Measurements from ENCODE around the gene PDPK1. TPM values are rescaled to one million over a fixed set of nuclear protein-coding genes. Genes with fewer than 3 reads are reported as not detected.
A peak's percentile ranks its signal among the peaks of the same experiment; 100 is the strongest.

Gene PDPK1
- total RNA-seq, 3 donors from 2014 or later (not counting 1 experiment from before 2014, with no cell fraction given) = 63.1 to 80.7 (median 73.5) TPM

DNA sequence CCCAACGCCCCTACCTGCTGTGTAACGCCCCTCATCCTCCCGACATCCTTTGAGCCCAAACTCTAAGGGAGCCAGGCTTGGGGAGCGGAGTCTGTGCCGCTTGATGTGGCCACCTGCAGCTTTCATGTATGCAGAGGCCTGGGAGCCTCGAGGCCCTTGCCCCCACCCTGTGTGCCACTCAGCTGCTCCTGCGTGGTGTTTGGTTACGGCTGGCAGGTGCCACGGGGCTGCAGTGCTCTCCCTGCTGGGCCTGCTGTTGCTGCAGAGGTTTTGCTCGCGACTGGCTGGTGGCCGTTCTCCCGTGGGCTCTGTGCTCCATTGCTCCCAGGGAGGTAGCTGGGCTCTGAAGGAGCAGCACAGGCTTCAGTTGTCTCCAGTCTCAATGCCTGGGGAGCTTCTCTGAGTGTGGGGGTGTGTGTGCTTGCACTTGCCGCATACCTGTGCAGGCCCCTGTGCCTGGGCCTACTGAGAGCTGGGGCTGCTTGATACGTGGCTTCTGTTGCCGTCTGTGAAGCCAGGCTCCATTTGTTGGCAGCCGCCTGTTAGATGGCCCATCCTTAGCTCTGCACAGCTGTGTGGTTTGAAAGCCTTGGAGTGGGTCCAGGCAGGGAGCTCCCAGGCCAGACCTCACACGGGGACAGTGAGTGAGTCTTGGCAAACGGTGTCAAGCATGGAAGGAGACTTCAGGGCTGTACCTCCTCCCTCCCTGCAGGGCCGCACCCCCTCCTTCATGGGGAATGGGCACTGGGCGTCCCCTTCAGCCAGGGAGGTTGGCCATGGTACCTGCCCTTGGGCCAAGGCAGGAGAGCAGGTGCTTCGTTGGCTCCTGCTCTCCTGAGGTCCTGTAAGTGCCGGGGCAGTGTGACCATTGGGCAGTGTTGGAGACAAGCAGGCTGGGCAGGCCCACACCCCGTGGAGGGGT is 47.2 kb downstream of the PDPK1 start:
- Histone ChIP-seq H3K4me1 (ENCODE audit: control insufficient read depth, insufficient read depth, low read length) (no peaks in the 10 kb centered on the region), H3K27me3 (ENCODE audit: control insufficient read depth, insufficient read depth, low read length) (no peaks in the 10 kb centered on the region), H3K36me3 (ENCODE audit: control insufficient read depth, insufficient read depth, low read length) (peaks cover 45% of the 10 kb centered on the region), H3K27ac (ENCODE audit: low read length) (no peak overlapping the region), H3K9me3 (ENCODE audit: control insufficient read depth, insufficient read depth, low read length) (no peaks in the 10 kb centered on the region), H3K4me3 (ENCODE audit: low read length) (no peak overlapping the region)
- Mint-ChIP-seq H3K27ac (no peak overlapping the region), H3K27me3 (ENCODE audit: low read depth in 2 of 2) (no peaks in the 10 kb centered on the region), H3K4me1 (no peaks in the 10 kb centered on the region), H3K9me3 (no peaks in the 10 kb centered on the region), H3K4me3 (no peak overlapping the region), H3K36me3 (peaks cover 11% of the 10 kb centered on the region)
- DNase-seq (no peak), ATAC-seq (no peak)
- WGBS (ENCODE audit: insufficient coverage) = 95% methylated on average over 23 of the region's 24 CpGs
- intact Hi-C loops (cut with micrococcal nuclease) = no loop called here
- TF ChIP-seq CTCF (IDR thresholded peaks at IDR 0.05) = no peak

GRCh38 chr16:2585651-2586081 is 47.8 kb downstream of the PDPK1 start:
- no peak for TF ChIP-seq CTCF (IDR thresholded peaks at IDR 0.05)
- Mint-ChIP-seq H3K27me3 (ENCODE audit: low read depth in 2 of 2) (no peaks in the 10 kb centered on the region), H3K4me1 (peaks cover 0 to 4% of the 10 kb centered on the region in 2 donors), H3K9me3 (no peaks in the 10 kb centered on the region), H3K36me3 (peaks cover 11% of the 10 kb centered on the region), H3K4me3 (no peak overlapping the region), H3K27ac (no peak overlapping the region)
- H3K27me3 ChIP-seq (ENCODE audit: control insufficient read depth, insufficient read depth, low read length) = no peaks in the 10 kb centered on the region
- H3K36me3 ChIP-seq (ENCODE audit: control insufficient read depth, insufficient read depth, low read length) = peaks cover 50% of the 10 kb centered on the region
- no peaks in the 10 kb centered on the region for H3K4me1 ChIP-seq (ENCODE audit: control insufficient read depth, insufficient read depth, low read length)
- H3K9me3 ChIP-seq (ENCODE audit: control insufficient read depth, insufficient read depth, low read length) = no peaks in the 10 kb centered on the region
- no peak overlapping the region for H3K4me3 ChIP-seq (ENCODE audit: low read length)
- intact Hi-C loops (cut with micrococcal nuclease) = no loop called here
- DNase-seq (no peak), ATAC-seq (no peak)
- H3K27ac ChIP-seq (ENCODE audit: low read length) = no peak overlapping the region
- WGBS (ENCODE audit: insufficient coverage) = 97% methylated on average over 25 of the region's 25 CpGs

- H3K4me3 Mint-ChIP-seq = no peak overlapping the region
- 88% methylated on average over 12 of the region's 12 CpGs for WGBS (ENCODE audit: insufficient coverage)
- peaks cover 0 to 4% of the 10 kb centered on the region in 2 donors for H3K4me1 Mint-ChIP-seq
- TF ChIP-seq CTCF (IDR thresholded peaks at IDR 0.05) = no peak
- intact Hi-C loops (cut with micrococcal nuclease) = no loop called here
- DNase-seq (peak in 1 of 2 donors; percentile 22), ATAC-seq (peak in 1 of 3 donors; percentile 33)
- H3K27me3 ChIP-seq (ENCODE audit: control insufficient read depth, insufficient read depth, low read length) = no peaks in the 10 kb centered on the region
- no peaks in the 10 kb centered on the region for H3K9me3 Mint-ChIP-seq
- H3K36me3 Mint-ChIP-seq = peaks cover 11% of the 10 kb centered on the region
- no peak overlapping the region for H3K27ac ChIP-seq (ENCODE audit: low read length)
- H3K27ac Mint-ChIP-seq = no peak overlapping the region
- no peaks in the 10 kb centered on the region for H3K9me3 ChIP-seq (ENCODE audit: control insufficient read depth, insufficient read depth, low read length)
- H3K27me3 Mint-ChIP-seq (ENCODE audit: low read depth in 2 of 2) = no peaks in the 10 kb centered on the region
- peaks cover 52% of the 10 kb centered on the region for H3K36me3 ChIP-seq (ENCODE audit: control insufficient read depth, insufficient read depth, low read length)
- no peaks in the 10 kb centered on the region for H3K4me1 ChIP-seq (ENCODE audit: control insufficient read depth, insufficient read depth, low read length)
- no peak overlapping the region for H3K4me3 ChIP-seq (ENCODE audit: low read length)
Observed at GRCh38 chr16:2586241-2586640, 48.4 kb downstream of the PDPK1 start.

All from natural killer cell (primary cell).